GM19043 (cell line): ENCODE results near the gene GABARAPL1.
A peak's percentile ranks its signal among the peaks of the same experiment; 100 is the strongest.

Source experiments
- ATAC-seq: cut with Tn5 transposase; IDR thresholded peaks from one replicate; pipeline ENCODE4 v1.9.1; 2021; ENCODE audit warnings: low read depth; ENCODE audit not compliant: unreplicated experiment

The GABARAPL1 gene

GRCh38 chr12:10226731-10227130 is 14.1 kb downstream of the GABARAPL1 start:
- no peak for ATAC-seq

DNA sequence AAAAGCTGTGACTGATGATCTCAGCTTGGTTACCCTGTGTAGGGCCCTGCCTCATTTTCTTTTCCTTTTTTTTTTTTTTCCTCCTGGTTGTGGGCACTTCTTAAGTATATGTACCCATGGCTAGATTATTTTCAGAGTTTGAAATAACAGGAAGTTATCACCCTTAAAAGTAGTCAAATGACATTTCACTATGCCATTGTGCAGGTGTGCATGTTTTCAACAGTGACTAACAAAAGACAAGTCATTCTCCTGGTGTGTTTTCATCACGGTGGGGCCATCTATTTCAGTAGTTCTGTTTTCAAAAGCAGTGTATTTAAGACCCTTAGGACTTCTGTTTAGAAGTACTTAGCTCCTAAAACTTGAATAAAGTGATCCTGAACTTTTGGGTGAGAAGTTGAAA is 15.0 kb downstream of the GABARAPL1 start:
- ATAC-seq, result no peak

DNA sequence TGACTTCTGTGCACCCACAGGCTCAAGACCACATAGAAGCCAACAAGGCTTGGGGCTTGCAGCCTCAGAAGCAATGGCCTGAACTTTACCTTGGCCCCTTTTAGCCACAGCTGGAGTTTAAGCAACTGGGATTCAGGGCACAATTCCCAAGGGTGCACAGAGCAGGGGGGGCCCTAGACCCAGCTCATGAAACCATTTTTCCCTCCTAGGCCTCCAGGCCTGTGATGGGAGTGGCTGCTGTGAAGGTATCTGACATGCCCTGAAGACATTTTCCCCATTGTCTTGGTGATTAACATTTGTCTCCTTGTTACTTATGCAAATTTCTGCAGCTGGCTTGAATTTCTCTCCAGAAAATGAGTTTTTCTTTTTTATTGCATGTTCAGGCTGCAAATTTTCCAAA is 21.9 kb downstream of the GABARAPL1 start:
- ATAC-seq, result no peak

GRCh38 chr12:10235761-10236631 is 23.3 kb downstream of the GABARAPL1 start:
- ATAC-seq, result no peak

DNA sequence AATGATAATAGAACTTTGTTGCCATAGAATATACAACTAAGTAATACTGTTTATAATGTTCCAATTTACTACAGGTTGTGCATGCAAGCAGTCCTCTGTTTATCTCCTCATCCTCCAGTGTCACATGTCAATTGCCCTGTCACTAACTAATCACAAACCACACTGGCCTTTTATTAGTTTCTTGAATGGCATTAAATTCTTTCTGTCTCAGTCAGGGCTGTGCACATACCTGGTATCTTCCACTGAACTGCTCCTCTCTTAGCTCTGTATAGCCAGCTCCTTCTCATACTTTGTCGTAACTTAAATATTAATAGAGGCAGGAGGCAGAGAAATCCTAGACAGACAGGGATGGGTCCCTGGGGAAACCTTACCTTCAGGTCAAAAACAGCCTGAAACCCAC is 24.0 kb downstream of the GABARAPL1 start:
- ATAC-seq, result no peak

DNA sequence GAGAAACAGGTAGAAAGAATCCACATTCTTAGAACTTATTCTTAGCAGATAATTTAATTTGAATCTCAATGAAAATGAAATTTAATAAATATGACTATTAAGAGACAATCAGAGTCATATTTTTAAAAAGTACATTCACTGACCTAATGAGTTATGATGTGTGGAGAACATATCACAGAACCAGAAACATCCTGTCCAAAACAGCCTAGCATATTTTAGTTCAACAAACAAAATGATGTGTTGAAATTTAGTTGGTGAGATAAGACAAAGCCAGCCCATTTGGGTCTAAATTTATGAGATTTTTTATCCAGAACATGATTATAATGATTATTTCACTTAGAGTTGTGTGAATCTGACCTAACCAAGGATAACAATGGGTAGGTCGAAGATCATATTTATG is 25.8 kb downstream of the GABARAPL1 start:
- no peak for ATAC-seq

GRCh38 chr12:10241290-10241689 is 28.6 kb downstream of the GABARAPL1 start:
- no peak for ATAC-seq

GRCh38 chr12:10241727-10242126 is 29.1 kb downstream of the GABARAPL1 start:
- no peak for ATAC-seq

- no peak for ATAC-seq
Measured at GRCh38 chr12:10242539-10242938, 29.9 kb downstream of the GABARAPL1 start.

GRCh38 chr12:10243818-10244520 is 31.3 kb downstream of the GABARAPL1 start:
- peak; percentile 89 for ATAC-seq

DNA sequence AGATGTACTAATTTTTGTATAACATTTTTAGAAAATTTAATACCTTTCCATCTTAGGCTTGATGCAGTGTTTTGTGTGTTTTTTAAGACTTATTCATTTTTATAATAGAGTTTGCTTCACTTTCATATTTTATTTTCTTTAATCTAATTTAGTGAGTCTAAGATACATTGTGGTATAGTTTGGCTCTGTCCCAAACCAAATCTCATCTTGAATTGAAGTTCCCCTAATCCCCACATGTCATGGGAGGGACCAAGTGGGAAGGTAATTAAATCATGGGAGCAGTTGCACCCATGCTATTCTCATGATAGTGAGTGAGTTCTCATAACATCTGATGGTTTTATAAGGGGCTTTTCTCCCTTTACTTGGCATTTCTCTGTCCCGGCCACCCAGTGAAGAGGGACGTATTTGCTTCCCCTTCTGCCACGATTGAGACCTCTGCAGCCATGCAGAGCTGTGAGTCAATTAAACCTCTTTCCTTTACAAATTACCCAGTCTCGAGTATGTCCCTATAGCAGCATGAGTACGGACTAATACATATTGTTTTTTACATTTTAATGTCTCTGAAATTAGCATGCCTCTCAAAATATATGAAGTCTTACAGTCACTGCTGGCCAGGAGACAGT is 34.9 kb downstream of the GABARAPL1 start:
- no peak for ATAC-seq

DNA sequence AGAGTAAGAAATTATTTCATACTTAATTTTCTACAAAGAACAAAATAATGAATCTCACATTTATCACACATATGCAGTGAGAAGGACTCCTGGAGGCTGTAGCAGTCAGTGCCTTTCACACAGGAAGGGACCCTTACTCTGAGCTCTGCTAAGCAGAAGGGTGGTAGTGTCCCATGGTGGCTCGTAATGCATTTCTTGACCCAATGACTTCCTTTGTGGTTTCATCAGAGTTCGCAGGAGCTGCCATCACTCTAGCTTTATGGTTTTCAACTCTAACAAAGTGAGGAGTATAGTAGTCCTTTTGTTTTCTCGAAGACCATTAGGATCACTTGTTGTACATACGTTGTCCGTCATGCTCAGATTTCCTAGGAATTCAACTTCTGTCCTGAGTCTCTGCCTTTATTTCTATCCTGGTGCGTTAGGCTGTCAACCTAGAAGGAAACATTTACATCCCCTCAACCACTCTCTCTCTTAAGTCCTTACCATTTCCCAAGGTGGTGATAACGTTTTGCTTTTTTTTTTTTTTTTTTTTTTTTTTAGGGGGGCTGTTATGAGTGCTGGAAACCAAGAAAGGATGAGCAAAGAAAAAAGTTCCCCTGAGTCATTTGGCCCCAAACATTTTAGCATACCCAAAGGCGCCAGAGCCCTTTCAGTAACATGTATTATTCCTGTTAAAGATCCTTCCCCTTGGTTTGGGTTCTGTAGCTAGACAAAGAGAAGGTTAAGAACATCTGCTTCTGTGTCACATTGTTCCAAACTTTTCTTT is 37.2 kb downstream of the GABARAPL1 start:
- no peak for ATAC-seq

GRCh38 chr12:10251669-10252068 is 39.0 kb downstream of the GABARAPL1 start:
- no peak for ATAC-seq

DNA sequence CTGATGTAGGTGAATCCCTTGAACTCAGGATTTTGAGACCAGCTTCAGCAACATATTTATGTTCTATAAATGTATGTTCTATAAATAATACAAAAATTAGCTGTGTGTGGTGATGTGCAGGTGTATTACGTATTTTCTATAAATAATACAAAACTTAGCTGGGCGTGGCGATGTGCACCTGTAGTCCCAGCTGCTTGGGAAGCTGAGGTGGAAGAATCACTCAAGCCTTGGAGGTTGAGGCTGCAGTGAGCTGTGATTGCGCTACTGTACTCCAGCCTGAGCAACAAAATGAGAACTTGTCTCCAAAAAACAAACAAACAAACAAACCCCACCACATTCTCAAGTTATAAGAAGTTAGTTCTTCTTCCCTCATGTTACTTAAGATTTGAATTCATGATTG is 39.5 kb downstream of the GABARAPL1 start:
- ATAC-seq, result no peak

DNA sequence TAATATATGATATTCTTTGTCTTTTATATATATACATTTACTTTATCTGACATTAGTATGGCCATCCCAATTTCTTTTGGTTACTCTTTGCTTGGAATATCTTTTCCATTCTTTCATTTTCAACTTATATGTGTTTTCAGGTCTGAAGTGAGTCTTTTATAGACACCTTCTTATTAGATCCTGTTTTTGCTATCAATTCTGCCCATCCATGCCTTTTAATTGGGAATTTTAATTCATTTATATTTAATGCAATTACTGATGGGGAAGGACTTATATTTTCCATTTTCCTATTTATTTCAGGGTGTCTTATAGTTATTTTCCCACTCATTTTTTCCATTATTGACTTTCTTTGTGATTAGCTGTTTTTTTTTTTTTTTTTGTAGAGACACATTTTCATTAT is 43.4 kb downstream of the GABARAPL1 start:
- ATAC-seq, result no peak

DNA sequence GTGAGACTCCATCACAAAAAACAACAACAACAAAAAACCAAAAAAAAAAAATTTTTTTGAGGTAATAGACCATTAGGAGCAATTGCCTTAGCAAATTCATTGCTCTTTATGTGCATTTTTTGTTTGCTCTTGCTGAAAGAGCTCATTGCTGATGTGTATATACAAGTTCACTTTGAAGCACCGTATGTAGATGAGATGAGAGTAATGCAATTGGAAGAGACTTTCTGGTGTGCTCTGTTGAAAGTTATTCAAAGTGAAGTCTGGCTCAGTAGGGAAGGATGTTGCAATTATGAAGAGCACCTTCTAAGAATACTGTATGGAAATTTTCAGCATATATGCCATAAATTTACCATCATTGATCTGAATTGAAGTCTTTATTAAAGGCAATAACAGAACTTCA is 48.2 kb downstream of the GABARAPL1 start:
- ATAC-seq, result no peak

DNA sequence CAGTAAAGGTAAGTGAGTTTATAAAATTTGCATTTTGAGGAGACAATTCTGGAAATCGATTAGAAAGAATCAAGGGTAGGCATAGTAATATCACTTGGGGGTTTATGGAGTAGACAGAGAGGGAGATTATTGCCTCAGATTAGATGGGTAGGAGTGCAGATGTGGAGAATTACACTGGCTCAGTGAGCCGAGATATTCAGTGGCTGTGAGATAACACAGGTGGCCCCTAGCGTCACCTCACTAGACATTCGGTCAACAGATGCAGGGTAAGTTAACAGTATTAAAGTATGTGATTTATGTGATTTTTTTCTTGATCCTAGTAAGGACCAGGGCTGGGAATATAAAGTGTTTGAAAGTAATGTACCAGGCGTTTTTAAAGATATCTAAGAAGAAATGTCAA is 55.4 kb downstream of the GABARAPL1 start:
- no peak for ATAC-seq

- ATAC-seq, result no peak
Measured at GRCh38 chr12:10272467-10272866, 59.8 kb downstream of the GABARAPL1 start.
